Measurements from ENCODE around the gene ZBTB7B.

Gene ZBTB7B

GRCh38 chr1:154962795-154963330, 39.7 kb upstream of the ZBTB7B start (continued):
- TF ChIP-seq ZBTB49 (tag by site-specific recombination; IDR thresholded peaks at IDR 0.05; ENCODE audit: low read depth) (no peak), ZNF394 (tag by site-specific recombination; IDR thresholded peaks at IDR 0.05; ENCODE audit: borderline replicate concordance) (no peak), ZBTB21 (tag by site-specific recombination; IDR thresholded peaks at IDR 0.05) (no peak), ZNF398 (tag by site-specific recombination; IDR thresholded peaks at IDR 0.05) (no peak), BCL11B (tag by site-specific recombination; IDR thresholded peaks at IDR 0.05; ENCODE audit: low read depth) (no peak), ZBTB48 (tag by site-specific recombination; IDR thresholded peaks at IDR 0.05) (no peak), ZNF18 (tag by site-specific recombination; IDR thresholded peaks at IDR 0.05) (no peak), GLI2 (tag by site-specific recombination; IDR thresholded peaks at IDR 0.05; ENCODE audit: borderline replicate concordance, low read depth) (no peak)

GRCh38 chr1:154963643-154964042, 39.0 kb upstream of the ZBTB7B start:
- Histone ChIP-seq H3K9me3 (ENCODE audit: control insufficient read depth, insufficient read depth, low read depth, low read length) (no peaks in the 10 kb centered on the region), H3K4me3 (ENCODE audit: low read depth, low read length) (no peak overlapping the region), H3K27ac (ENCODE audit: extremely low read depth, low read depth, low read length) (no peak overlapping the region), H3K4me1 (ENCODE audit: control insufficient read depth, insufficient read depth, low read length) (peaks cover 8% of the 10 kb centered on the region), H3K36me3 (ENCODE audit: control insufficient read depth in 2 of 2, insufficient read depth in 1 of 2, low read length in 2 of 2) (peaks cover under 1 to 70% of the 10 kb centered on the region in 2 experiments)
- TF ChIP-seq ZFP3 (tag by site-specific recombination; IDR thresholded peaks at IDR 0.05; ENCODE audit: low read depth): no peak
- no peak for TF ChIP-seq ELK4 (IDR thresholded peaks at IDR 0.05; ENCODE audit: borderline replicate concordance, low read depth, low read length)
- peak; percentile 51; the same call in 1 of the 2 replicates for TF ChIP-seq SCRT1 (tag by site-specific recombination; IDR thresholded peaks at IDR 0.05; ENCODE audit: borderline replicate concordance)
- TF ChIP-seq SCRT2 (tag by site-specific recombination; IDR thresholded peaks at IDR 0.05): peak; percentile 60
- TF ChIP-seq IKZF3 (tag by site-specific recombination; IDR thresholded peaks at IDR 0.05): no peak
- TF ChIP-seq ZNF155 (tag by site-specific recombination; IDR thresholded peaks at IDR 0.05): no peak
- CTCF ChIA-PET: interaction anchor here (0.7 to 1.0 kb wide), 3 partner anchors 9 to 201 kb away, joined by 3 to 4 read pairs (median 3); partner anchors contain the start of gene ADAM15
- POLR2A ChIA-PET: interaction anchor here (1.0 to 3.2 kb wide), 3 partner anchors 9 to 19 kb away, joined by 4 to 13 read pairs (median 6); partner anchors contain the start of genes CKS1B and FLAD1

- CTCF ChIA-PET: interaction anchor here (0.6 to 1.4 kb wide), 4 partner anchors 8 to 200 kb away, joined by 3 to 5 read pairs (median 4); partner anchors contain the start of gene PBXIP1
- H3K36me3 ChIP-seq (ENCODE audit: control insufficient read depth in 2 of 2, insufficient read depth in 1 of 2, low read length in 2 of 2): peaks cover 0 to 70% of the 10 kb centered on the region in 2 experiments; a peak in 2 of 3 replicates
- no peak for TF ChIP-seq ZNF518A (tag by site-specific recombination; conservative IDR thresholded peaks at IDR 0.05; ENCODE audit: low read depth)
- no peak for TF ChIP-seq SP7 (tag by site-specific recombination; IDR thresholded peaks at IDR 0.05)
- TF ChIP-seq REPIN1 (tag by site-specific recombination; IDR thresholded peaks at IDR 0.05; ENCODE audit: low read depth): no peak
These were observed 38.2 kb upstream of the ZBTB7B start for GRCh38 chr1:154964359-154964758.

More at GRCh38 chr1:154964359-154964758, 38.2 kb upstream of the ZBTB7B start:
- Histone ChIP-seq H3K9me3 (ENCODE audit: control insufficient read depth, insufficient read depth, low read depth, low read length) (no peaks in the 10 kb centered on the region), H3K4me1 (ENCODE audit: control insufficient read depth, insufficient read depth, low read length) (peaks cover 8% of the 10 kb centered on the region), H3K4me3 (ENCODE audit: low read depth, low read length) (no peak overlapping the region), H3K27ac (ENCODE audit: extremely low read depth, low read depth, low read length) (no peak overlapping the region)
- POLR2A ChIA-PET: interaction anchor here (1.7 to 3.2 kb wide), 3 partner anchors 8 to 19 kb away, joined by 3 to 13 read pairs (median 6); partner anchors contain the start of genes CKS1B and FLAD1

All from HEK293 (cell line).